HL-60/S4 treated with phorbol 12-myristate 13-acetate at 8.2 ng/mL for 4 days and 3 days (cell line): ENCODE measurements around the gene KRTAP12-2.
"Not testable (repeated sequence)": the region's sequence is repeated elsewhere in the genome, so short reads cannot be mapped to it uniquely, and the experiment has no call there.

ENCODE experiments used
- in situ Hi-C: fragments of 300-500 bp; cut with MboI; formaldehyde crosslinking; loops from 2 replicates; pipeline ENCODE4 v1.15.0; 2022; ENCODE audit warnings: low sequenced_read_pairs

Gene KRTAP12-2

DNA sequence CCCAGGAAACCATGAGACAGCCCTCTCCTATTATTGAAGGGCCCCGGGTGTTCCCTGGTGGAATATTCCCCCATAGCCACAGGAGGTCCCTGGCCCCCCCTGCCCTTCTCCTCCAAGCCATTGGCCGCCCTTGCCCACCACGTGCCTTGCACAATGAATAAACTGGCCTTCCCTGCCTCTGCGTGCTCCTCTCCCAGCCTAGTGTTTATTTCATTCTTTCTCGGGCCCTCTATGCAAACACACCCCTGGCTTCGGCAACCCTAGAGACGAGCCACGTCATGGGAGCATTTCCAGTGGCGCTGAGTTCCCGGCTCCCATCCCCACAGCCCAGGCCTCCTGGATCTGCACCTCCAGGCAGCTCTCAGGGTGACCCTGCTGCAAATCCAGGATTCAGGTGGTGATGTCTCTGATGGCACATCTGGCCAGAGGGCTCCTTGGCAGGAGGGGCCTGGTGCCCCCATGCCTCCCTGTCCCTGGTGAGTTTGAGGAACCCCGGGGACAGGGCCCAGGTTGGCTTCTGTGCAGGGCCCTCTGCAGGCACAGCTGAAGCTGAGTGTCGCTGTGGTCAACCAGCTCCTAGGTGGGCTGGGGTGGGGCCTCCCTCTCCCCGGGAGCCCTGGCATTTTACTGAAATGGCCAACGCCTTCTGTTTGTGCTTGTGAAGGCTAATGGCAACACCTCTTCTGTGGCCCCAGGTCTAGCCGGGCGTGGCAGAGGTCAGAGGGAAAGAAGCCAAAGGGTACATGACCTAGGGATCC, 36.4 kb upstream of the KRTAP12-2 start:
- in situ Hi-C loops = no loop called here

DNA sequence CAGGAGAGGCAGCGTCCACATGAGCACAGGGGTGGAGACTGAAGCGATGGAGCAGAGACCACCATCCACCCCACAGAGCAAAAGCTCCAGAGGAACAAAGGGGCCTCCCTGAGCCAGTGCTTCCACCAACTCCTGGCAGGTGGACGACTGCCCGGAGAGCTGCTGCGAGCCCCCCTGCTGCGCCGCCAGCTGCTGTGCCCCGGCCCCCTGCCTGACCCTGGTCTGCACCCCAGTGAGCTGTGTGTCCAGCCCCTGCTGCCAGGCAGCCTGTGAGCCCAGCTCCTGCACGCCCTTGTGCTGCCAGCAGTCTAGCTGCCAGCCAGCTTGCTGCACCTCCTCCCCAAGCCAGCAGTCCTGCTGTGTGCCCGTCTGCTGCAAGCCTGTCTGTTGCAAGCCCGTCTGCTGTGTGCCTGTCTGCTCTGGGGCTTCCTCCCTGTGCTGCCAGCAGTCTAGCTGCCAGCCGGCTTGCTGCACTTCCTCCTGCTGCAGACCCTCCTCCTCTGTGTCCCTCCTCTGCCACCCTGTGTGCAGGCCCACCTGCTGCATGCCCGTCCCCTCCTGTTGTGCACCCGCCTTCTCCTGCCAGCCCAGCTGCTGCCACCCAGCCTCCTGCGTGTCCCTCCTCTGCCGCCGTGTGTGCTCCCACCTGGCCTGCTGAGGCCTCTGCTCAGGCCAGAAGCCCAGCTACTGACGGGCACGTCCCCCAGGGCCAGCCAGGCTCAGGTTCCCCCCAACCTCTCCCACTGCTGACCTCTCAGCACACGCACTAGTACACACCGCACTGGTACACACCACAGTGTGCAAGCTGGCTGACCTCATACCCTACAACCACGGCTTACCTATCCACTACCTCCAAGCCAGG, 35.6 kb upstream of the KRTAP12-2 start:
- in situ Hi-C loops = no loop called here

DNA sequence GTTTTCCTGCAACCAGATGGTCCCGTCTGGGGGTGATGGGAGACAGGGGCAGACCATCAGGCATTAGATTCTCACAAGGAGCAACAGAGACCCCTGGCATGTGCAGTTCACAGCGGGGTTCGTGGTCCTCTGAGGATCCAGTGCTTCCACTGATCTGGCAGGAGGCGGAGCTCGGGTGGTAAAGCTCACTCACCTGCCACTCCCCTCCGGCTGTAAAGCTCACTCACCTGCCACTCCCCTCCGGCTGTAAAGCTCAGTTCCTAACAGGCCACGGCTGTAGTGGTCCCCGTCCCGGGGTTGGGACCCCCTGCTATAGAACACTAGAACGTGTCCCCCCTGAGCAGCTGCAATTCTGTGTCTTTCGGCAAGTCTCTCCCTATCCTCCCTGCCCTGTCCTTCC, 34.8 kb upstream of the KRTAP12-2 start:
- in situ Hi-C loops = no loop called here

DNA sequence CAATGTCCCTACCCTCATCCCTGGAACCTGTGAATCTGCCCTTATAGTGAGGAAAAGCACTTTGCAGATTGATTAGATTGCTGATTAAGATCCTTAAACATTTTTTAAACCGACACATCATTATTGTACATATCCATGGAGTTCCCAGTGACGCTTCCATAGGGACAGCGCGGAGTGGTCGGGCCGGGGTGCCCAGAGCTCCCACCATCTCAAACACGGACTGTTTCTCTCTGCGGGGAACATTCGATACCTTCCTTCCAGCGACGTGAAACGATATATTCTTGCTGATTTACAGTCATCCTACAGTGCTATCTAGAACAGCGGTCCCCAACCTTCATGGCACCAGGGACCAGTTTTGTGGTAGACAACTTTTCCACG, 34.3 kb upstream of the KRTAP12-2 start:
- in situ Hi-C loops = no loop called here

DNA sequence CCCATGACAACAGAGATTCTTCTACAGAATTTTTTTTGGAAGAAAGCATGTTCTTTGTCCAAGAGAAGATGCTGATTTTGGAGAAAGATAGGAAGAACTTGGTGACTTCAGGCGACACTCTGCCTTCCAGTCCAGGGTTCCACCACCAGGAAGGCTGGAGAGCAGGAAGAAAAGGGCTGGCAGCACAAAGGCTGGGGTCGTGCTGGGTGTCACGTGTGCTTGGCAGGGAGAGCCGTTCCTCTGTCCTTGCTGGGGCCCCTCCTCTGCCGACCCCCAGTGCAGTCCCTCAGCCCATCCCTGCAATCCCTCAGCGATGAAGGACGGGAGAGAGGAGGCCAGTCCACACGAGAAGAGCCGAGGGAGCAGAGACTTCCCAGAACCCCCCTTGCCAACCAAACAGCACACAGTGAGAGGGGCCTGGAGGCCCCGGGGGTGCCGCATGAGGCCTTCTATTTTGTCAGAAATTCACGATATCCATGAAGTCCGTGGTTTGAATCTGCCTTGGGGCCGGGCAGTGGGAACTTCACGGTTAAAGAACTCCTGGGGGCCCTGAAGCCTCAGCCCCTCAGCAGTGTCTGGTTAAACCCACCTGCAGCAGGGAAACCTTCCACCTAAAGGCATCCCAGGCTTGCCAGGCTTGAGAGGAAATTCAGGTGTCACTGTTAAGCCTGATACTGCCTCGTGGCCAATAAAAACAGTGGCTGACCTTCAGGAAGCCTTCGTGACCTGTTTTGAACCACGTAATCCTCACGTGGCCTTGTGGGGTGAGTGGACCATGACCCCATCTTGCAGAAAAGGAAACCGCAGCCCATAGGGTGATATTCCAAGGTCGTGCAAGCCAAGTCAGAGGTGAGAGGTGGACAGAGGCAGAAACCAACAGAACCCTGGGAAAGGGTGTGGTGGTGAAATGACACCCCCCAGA, 33.6 kb upstream of the KRTAP12-2 start:
- in situ Hi-C loops = no loop called here

DNA sequence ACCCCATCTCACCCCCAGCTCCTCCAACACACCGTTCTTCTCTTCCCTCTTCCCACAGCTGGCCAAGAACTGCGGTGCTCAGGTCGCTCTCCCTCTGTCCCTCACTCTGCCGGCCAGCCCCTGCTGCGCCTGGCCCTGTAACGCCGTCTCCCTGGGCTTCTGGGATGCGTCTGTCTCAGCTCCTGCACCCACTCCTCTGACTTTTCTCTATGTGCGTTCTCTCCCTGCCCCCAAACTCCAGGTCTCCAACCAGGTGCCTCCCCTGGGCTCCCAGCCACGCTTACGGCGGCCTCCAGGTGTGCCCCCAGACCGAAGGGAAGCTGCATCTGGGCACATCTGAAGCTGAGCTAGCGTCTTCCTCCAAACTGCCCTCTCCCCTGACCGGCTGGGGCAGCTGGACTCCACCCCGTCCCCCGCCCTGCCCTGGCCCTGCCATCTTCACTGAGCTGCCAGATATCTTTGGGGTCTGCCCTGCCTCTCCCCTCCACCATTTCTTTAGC, 32.8 kb upstream of the KRTAP12-2 start:
- in situ Hi-C loops = no loop called here

DNA sequence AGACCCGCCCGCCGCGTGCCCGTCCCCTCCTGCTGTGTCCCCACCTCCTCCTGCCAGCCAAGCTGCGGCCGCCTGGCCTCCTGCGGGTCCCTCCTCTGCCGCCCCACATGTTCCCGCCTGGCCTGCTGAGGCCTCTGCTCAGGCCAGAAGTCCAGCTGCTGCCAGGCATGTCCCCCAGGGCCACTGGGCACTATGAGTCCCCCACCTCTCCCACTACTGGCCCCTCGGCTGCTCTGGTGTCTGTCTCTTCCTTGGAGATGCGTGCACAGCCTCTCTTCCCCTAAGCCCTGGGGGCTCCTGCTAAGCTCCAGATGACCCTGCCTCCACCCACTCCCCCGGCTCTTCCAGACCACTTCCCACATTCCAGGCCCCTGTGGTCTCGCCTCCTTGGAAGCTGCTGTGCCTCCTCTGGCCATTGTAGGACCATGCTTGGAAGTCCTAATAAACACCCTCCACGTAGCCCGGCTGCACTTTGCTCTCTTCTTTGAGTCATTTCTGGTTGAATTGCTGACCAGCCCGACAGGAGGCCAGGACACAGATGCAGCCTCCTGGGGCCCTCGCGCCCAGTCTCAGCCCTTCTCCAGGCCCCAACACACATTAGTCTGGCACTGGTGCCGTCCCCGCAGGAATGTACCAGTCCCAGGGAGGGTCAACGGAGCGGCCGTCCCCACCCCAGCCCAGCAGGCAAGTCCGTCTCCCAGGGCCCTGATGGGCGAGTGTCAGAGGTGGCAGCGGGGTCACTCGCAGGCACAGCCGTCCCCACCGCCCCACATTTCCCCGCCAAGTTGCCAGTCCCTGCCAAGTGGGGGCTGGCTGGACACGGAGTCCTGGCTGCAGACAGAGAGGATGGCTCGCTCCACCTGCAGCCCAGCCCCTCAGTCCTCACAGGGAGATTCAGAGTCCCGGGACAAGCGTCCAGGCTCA, 31.3 kb upstream of the KRTAP12-2 start:
- in situ Hi-C loops = no loop called here

DNA sequence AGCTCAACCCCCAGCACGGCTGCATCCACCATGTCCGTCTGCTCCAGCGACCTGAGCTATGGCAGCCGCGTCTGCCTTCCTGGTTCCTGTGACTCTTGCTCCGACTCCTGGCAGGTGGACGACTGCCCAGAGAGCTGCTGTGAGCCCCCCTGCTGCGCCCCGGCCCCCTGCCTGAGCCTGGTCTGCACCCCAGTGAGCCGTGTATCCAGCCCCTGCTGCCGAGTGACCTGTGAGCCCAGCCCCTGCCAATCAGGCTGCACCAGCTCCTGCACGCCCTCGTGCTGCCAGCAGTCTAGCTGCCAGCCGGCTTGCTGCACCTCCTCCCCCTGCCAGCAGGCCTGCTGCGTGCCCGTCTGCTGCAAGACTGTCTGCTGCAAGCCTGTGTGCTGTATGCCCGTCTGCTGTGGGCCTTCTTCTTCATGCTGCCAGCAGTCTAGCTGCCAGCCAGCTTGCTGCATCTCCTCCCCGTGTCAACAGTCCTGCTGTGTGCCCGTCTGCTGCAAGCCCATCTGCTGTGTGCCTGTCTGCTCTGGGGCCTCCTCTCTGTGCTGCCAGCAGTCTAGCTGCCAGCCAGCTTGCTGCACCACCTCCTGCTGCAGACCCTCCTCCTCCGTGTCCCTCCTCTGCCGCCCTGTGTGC, 30.6 kb upstream of the KRTAP12-2 start, which contains the start of gene KRTAP10-12:
Gene KRTAP10-12 (plus strand): TSS at position 1 of the 639 bp plus-strand sequence. CDS start 30 bp downstream, at position 31.
- in situ Hi-C loops = not testable (repeated sequence)

DNA sequence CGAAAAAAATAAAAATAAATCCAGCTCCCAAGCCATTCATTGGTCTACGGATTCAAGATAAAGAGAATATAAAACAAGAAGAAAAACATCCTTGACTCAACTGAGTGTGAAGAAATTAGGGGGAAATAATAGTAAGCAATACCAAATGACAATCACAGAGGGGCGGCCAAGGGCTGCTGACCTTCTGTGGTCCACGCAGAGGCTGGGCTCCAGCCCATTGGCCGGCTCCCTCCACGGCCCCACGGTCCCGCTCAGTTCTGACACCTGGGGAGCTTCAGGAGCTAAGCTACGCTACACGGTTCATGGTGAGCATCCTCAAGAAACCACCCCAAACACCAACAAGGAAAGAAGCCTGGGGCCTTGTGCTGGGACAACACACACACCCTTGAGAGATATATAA, 29.8 kb upstream of the KRTAP12-2 start:
- in situ Hi-C loops = no loop called here

DNA sequence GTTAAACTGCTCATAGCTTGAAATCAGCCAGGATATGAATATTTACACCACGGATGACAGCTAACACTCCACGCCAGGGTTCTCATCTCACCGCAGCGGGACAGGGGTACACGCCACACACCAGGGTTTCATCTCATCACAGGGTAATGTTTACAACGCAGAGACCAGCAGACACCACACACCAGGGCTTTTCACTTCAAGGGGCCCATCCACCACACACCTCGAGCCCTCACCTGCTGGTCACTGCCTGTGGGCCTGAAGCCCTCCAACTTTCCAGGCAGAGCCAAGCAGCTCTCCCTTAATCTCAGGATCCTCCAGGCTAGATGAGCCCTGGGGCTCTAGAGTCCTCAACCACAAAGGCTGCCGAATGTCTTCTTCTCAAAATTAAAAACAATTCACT, 28.9 kb upstream of the KRTAP12-2 start:
- in situ Hi-C loops = no loop called here

DNA sequence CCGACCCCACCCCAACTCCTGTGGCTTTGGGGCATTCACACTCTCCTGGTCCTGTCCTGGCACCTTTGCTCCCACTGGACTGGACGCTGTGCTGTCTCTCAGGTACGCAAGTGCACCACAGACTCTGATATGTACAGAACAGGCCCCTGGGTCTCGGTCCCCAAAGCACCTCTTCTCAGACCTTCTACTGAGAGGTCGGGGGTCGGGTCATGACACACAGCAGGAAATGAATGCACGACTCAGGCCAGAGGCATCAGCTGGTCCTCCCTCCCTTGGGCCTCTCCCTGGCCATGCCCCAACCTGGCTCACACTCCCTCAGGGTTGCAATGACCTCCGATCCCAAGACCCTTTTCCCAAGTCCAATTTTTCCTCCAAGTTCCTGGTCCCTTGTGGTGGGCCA, 28.5 kb upstream of the KRTAP12-2 start:
- in situ Hi-C loops = no loop called here

DNA sequence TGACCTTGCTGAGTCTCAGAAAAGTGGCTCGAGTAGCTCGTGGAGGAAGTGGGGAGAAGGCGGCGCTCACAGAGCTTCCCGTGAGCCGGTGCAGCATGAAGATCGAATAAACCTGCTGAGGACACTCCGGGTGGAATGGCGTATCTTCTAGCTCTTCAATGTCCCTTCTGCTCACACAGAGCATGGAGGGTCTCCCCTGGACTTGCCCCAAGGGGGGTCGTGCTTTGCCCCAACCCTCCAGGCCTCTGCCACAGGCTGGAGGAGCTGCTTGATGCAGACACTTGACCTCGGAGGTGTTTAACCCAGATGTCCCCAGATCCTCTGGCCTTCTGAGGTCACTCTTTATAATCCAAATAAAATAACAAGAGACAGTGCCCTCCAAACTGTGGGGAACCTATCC, 28.0 kb upstream of the KRTAP12-2 start:
- in situ Hi-C loops = no loop called here

DNA sequence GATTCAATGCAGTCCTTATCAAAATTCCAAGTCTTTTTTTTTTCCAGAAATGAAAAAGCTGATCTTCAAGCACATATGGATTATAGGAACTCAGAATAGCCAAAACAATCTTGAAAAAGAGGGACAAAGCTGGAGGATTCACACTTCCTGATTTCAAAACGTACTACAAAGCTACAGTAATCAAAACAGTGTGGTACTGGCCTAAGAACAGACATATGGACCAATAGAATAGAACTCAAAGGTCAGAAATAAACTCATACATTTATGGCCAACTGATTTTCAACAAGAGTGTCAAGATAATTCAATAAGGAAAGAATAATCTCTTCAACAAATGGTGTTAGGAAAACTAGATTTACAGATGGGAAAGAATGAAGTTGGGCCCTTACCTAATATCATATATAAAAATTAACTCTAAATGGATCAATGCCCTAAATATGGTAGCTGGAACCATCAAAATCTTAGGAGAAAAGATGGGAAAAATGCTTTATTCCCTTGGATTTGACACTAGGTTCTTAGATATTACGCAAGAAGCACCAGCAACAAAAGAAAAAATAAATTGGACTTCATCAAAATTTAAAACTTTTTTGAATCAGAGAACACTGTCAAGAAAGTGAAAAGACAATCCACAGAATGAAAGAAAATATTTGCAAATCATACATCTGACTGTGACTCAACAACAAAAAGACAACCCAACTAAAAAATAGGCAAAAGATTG, 26.2 kb upstream of the KRTAP12-2 start:
- in situ Hi-C loops = no loop called here

DNA sequence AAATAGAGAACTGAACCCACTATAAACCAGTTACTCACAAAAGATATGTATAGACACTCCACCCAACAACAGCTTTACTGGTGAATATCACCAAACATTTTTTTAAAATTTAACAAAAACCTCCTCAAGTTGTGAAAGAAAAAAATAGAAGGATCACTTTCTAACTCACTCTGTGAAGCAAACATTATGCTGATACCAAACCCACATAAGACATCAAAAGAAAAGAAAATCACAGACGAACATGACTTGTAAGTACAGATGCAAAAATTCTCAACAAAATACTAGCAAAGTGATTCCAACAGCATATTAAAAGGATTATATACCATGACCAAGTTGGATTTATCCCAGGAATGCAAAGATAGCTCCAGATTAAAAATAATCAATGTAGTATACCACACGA, 25.0 kb upstream of the KRTAP12-2 start:
- in situ Hi-C loops = no loop called here

DNA sequence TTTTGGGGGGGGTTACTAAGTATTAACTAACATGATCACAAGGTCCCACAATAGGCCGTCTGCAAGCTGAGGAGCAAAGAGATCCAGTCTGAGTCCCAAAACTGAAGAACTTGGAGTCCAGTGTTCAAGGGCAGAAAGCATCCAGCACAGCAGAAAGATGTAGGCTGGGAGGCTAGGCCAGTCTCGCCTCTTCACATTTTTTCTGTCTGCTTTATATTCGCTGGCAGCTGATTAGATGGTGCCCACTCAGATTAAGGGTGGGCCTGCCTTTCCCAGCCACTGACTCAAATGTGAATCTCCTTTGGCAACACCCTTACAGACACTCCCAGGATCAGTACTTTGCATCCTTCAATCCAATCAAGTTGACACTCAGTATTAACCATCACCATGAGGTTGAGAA, 23.0 kb upstream of the KRTAP12-2 start:
- in situ Hi-C loops = not testable (repeated sequence)

DNA sequence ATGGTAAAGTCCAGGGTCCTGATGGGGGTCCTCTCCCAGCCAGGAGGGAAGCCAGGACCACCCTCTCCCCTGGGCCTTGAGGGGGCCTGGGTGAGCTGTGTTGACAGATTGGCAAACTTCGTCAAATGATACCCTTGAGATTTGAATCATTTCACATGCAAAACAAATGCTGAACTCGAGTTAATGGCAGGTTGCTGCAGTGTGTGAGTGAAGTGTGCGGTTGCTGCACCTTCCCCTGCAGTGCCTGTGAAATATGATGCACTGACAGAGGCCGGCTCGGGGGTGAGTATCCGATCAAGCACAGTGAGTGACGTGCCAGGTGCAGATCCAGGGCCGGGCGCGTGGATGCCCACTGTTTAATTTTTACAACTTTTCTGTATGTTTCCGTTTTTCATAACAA, 20.9 kb upstream of the KRTAP12-2 start:
- in situ Hi-C loops = no loop called here

DNA sequence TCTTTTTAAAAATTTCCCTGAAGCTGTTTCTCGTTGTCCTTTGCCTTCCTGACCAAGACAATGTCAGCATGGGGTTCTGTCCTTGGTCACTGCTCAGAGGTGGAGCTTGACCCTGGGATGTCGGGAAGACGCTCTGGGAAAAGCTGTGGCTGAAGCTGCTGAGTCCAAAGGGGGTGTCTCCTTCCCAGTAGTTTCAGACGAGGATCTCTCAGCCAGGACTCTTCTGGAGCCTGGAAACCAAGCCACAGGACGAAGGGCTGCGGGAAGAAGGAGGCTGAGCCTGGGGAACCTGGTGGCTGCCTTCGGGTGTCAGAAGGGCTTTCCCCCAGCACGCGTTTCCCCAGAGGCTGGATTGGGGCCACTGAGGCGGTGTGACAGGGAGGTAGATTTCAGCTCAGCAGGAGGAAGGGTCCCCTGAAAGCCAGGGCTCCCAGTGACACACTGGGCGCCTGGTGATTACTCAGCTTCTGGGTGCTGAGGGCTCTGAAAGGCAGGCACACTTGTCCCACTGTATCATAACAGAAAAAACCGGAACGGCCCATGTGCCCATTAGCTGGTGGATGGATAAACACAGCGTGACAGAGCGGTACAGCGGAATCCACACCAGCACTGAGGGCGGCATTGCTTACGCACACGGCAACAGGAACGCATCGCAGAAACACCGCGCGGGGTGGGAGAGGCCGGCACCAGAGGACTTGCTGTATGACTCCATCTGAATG, 20.3 kb upstream of the KRTAP12-2 start:
- in situ Hi-C loops = no loop called here
